ENCODE data around the gene TMLHE.

GRCh38 chrX:155441097-155441496 lies 171.7 kb downstream of the TMLHE start:
- TF ChIP-seq CTCF (conservative IDR thresholded peaks at IDR 0.05; ENCODE audit: low read depth, low read length), result no peak
- no peak for TF ChIP-seq EZH2phosphoT487 (IDR thresholded peaks at IDR 0.05; ENCODE audit: borderline replicate concordance, low read length)

All from PC-3 (cell line).